GM12892 (cell line): ENCODE results near the gene ARHGEF26.

Experiments
- DNase-seq: peaks from one replicate; pipeline ENCODE4 v3.0.0; 2011; ENCODE audit not compliant: insufficient read length
- FAIRE-seq: peaks from 2 replicates; lab custom pipeline; 2011; peaks lifted over from hg19 to GRCh38; lab: Jason Lieb, UNC
- POLR2A ChIP-seq: IDR thresholded peaks from 2 replicates; pipeline ENCODE4 v1.6.1; 2011; ENCODE audit warnings: low read depth, low read length, control low read depth
- POLR2AphosphoS5 ChIP-seq: IDR thresholded peaks from 2 replicates; pipeline ENCODE4 v1.6.1; 2011; ENCODE audit warnings: low read depth, low read length, control low read depth
- TAF1 ChIP-seq: IDR thresholded peaks from 2 replicates; pipeline ENCODE4 v1.6.1; 2011; ENCODE audit warnings: low read depth, mild to moderate bottlenecking, control low read depth, low read length, borderline replicate concordance

The ARHGEF26 gene

DNA sequence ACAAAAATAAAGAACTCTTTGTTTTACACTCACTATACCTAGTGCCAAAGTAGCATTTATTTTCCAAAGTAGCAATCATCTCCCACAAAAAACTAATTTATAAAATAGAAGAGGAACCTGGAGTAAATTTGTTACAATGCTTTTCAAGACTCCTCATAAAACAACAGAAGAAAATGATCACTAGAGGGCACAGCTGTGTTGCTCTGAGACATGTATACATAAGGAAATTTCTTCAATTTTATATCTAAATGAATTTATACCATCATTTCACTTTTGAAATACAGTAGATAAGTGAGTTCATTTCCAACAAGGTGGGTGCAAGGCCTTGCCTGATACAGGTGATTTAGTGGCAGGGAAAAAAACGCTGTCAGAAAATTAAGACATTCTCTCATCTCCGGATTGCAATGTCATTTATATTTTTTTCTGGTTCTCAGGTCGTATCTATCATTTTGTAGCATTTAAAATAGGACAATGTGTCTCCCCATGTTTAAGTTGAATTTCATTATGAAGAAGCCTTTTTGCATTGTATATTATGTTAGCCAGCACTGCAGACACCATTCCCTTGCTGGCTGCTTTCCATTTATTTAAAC lies 25.3 kb upstream of the ARHGEF26 start:
- DNase-seq (no peak), FAIRE-seq (no peak)
- TF ChIP-seq POLR2AphosphoS5 (no peak), POLR2A (no peak), TAF1 (no peak)

DNA sequence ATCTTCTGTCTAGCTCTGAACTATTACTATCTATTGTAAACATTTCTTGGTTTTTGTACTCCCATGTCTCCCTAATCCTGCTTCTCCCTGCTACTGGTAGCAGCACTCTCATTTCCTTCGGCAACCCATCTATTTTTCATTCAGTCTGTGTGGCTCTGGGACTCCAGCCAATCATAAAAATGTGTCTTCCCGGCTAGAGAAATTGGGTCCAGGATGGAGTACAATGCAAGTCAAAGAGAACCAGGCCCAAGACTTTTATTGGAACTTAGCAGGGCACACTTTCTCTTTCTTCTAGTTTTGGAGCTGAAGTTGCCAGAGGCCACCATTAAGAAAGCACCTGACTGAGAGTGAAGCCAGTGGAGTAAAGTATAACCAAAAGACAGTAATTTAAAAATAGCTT lies 22.8 kb upstream of the ARHGEF26 start:
- no peak for TF ChIP-seq POLR2AphosphoS5
- TF ChIP-seq TAF1, result no peak
- no peak for TF ChIP-seq POLR2A
- DNase-seq (no peak), FAIRE-seq (no peak)

DNA sequence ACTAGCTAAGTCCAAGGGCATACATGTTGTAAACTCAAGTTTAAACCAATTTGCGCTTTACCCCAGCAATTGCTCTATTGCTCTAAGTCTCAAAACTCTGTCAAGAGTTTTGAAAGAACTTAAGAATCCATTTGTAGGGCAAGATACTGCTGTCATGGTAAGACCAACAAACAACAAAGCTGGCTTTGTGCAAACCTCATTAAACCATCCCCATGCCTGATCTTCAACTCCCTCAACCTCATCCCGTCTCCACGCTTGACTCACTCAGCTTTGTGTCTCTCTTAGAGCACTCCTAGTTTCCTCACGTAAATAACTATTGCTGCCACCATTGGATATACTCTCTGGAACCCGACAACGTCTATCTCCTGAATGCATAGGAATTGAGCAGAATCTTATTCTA lies 20.6 kb upstream of the ARHGEF26 start:
- FAIRE-seq (no peak), DNase-seq (no peak)
- TF ChIP-seq TAF1 (no peak), POLR2AphosphoS5 (no peak), POLR2A (no peak)

DNA sequence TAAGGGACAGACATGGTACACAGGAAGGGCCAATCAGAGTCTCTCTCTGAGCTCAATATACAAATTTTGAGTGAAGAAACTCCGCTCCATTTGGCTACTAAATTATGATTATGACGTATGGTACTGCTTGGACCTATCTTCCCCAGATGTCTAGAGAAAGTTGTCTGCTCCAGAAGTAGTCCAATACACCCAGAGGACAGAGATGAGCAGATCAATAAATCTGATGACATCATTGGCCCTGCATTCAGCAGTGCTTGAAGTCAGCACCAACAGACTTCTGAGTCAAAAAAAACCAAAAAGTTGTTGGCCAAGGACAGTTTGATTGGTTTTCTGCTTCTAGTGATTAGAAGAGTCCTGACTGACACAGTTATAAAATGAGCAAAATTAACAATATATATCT lies 19.9 kb upstream of the ARHGEF26 start:
- DNase-seq (no peak), FAIRE-seq (no peak)
- no peak for TF ChIP-seq POLR2A
- no peak for TF ChIP-seq POLR2AphosphoS5
- TF ChIP-seq TAF1, result no peak

DNA sequence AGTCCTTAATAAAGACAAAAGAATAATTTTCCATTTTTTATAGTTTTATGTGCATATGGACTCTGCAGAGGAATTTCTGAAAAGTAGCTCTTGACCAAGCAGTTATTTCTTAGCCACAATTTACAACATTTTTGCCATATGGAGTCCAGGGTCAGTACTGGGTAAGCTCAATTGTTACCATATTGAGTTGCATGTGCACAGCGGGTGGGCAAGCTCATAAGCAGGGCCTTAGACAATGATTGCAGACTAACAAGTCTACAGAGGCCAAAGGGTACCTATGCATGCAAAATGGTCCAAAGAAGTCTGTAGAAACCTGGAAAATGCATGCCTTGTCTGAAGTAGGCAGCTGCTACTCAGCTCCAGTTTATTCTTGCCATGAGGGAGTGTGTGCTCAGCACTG lies 19.0 kb upstream of the ARHGEF26 start:
- DNase-seq (no peak), FAIRE-seq (no peak)
- TF ChIP-seq POLR2AphosphoS5 (no peak), TAF1 (no peak)

DNA sequence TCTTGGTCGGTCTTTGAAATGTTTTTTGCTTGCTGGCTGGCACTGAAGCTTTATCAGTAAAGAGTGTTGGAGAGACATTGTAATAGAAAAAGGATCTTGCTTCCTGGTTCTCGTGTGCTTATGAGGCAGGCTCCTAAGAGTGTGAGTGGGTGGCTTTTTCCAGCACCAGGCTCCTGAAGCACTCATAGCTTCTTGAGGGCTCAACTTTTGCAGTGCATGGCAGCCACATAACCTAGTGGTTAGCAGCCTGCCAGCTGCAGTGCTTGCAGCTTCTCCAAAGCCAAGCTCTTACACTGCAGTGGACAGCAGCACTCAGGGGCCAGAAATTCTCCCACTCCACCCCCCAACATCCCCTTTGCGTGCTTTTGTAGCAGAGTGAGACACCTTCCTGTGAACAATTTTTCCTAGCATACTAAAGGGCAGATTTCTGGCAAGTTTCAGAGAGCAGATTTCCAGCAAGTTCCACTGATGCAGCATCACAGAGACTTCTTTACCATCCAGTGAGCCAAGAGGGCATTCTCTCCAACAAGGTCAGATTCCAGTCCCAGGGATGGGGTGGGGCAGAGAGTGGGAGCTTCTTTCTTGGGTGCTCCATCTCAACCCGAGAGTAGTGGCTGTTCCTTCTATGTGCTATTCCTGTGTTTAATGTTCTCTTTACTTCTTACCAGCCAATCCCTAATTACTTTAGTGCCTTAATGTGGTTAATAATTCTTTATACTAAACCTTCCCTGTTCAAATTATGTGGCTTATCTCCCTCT lies 15.8 kb upstream of the ARHGEF26 start:
- no peak for TF ChIP-seq POLR2AphosphoS5
- no peak for TF ChIP-seq POLR2A
- TF ChIP-seq TAF1, result no peak
- FAIRE-seq (no peak), DNase-seq (no peak)

DNA sequence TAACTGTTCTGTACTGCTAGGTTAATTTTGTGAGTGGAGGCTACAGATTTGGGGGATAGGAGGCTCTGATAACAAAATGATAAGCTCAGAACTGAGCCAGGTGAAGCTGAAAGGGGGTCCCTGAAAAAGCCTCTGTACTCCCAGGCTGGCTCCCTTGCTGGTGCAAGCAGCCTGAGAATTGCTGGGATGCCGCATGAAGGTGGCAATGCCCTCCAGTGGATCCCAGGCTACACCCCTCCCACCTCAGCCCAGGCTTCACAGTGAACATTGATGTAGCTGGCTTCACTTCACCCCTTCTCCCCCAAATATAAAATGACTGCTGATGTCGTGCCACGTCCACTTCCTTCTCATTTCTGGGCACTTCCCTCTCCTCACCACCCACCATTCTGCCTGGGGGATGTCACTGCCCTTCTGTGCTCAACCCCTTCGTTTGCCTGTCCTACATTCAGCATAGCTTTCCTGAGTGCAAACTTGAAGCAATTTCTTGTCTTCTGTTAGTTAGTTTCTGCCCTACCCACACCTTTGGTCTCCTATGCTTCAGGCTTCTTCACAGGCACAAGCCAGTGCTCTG lies 9.7 kb upstream of the ARHGEF26 start:
- no peak for FAIRE-seq

DNA sequence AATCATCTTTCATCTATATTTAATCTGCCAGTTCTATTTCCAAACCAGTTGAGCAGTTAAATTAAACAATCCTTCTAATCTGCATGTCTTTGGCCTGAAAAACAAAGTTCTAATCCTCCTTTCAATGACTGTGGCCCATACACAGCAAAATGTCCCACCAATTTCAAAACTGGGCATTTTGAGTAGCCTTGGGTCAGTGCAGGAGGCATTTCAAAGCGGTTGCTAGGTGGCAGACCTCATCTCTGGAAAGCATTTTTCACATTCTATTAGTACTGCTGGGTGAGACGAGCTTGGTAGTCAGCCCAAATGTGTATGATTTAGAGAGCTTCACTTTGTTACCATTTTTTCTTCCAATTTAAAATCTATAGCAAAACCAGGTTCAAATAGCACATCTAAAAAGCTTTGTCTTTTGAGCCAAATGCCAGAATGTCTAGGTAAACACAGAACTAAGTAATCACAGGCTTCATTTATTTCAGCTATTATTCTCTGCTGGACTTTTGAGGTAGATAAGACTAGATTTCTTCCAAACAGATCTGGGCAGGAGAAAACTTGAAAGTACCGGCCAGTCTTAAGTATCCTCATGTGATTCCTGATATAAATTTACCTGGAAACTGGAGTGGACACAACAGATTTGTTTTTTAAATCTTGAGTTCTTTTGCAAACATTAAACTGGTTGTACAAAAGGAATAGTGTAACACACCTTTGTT lies 8.9 kb upstream of the ARHGEF26 start:
- DNase-seq (no peak), FAIRE-seq (no peak)
- TF ChIP-seq POLR2A (no peak), POLR2AphosphoS5 (no peak), TAF1 (no peak)

More for the DNA sequence above, 9.7 kb upstream of the ARHGEF26 start:
- DNase-seq, result no peak
- TF ChIP-seq POLR2A (no peak), POLR2AphosphoS5 (no peak), TAF1 (no peak)

DNA sequence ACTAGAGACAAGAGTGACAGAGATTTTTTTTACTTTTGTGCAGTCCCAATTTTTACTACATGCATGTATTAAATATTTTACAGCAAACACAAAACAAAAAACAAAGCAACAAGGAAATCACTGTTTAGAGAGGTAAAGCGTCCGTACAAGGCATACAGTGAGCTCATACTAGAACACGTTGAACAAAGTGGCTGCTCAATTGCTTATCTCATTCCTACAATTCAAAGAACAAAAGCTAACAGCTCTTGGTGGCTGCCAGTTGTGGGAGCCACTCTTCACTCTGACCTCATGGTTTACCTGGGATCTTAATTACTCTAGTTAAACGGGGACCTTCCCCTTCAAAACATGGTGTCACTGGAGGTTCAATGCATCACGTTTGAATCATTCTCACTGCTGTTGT lies 7.6 kb upstream of the ARHGEF26 start:
- TF ChIP-seq POLR2AphosphoS5, result no peak
- no peak for TF ChIP-seq TAF1
- no peak for TF ChIP-seq POLR2A
- no peak for DNase-seq
- no peak for FAIRE-seq

DNA sequence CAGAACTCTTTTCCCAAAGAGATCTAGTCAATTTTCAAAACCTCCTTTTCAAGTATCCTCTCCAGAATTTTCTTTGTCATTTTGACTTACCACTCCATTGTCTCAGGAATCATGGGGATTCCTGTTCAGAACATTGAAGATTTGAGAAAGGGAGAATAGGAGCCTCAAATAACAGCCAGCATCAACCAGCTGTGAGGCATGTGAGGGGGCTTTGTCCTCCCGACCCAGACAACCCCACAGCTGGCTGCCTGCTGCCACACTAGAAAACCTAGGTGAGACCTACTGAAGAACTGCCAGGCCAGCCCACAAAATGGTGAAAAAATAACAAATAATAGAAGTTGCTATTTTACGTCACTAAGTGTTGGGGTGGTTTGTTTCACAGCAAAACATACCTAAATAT lies 5.9 kb upstream of the ARHGEF26 start:
- no peak for DNase-seq
- FAIRE-seq, result no peak
- TF ChIP-seq POLR2A, result no peak
- TF ChIP-seq TAF1, result no peak
- no peak for TF ChIP-seq POLR2AphosphoS5

DNA sequence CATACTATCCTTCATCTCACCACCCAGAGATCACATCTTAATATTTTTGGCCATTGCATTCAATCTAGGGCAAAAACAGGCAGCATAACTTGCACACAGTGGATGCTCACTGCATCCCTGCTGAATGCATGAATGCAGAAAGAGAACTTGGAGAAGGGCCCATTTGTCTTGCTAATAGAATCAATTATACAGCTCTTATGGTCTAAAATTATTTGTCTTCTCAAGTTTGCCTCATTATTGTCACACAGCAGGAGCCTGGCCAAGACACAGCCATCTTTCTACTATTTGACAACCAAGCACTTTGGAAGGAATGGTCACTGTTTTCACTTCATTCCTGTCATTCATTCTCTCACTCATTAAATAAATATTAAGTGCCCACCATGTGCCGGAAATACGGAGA lies 1.2 kb upstream of the ARHGEF26 start:
- no peak for FAIRE-seq

DNA sequence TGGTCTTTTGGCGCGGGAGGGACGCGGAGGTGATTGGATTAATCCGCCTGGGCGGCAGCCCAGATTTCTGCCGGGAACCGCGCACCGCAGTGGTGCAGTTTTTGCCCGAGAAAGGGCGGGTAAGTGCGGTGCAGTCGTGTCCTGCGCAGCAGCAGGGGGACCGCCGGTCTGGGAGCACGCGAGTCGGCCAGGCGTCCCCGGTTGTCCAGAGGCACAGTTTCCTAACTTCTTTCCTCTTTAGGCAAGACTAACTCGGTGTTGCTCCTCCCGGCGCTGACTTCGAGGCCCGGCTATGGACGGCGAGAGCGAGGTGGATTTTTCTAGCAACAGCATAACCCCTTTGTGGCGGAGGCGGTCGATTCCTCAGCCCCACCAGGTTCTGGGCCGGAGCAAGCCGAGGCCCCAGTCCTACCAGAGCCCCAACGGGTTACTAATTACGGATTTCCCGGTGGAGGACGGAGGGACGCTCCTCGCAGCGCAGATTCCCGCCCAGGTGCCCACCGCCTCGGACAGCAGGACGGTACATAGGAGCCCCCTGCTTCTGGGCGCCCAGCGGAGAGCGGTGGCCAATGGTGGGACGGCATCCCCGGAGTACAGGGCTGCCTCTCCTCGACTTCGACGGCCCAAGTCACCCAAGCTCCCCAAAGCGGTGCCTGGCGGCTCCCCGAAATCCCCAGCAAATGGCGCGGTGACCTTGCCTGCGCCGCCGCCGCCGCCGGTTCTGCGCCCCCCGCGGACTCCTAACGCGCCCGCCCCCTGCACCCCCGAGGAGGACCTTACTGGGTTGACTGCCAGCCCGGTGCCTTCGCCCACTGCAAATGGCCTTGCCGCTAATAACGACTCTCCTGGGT lies 736 bp downstream of the ARHGEF26 start:
- peak; percentile 30 for DNase-seq
- no peak for FAIRE-seq
- no peak for TF ChIP-seq TAF1
- no peak for TF ChIP-seq POLR2AphosphoS5
- no peak for TF ChIP-seq POLR2A

More for the DNA sequence above, 1.2 kb upstream of the ARHGEF26 start:
- DNase-seq, result no peak
- TF ChIP-seq POLR2AphosphoS5 (no peak), TAF1 (no peak), POLR2A (no peak)

DNA sequence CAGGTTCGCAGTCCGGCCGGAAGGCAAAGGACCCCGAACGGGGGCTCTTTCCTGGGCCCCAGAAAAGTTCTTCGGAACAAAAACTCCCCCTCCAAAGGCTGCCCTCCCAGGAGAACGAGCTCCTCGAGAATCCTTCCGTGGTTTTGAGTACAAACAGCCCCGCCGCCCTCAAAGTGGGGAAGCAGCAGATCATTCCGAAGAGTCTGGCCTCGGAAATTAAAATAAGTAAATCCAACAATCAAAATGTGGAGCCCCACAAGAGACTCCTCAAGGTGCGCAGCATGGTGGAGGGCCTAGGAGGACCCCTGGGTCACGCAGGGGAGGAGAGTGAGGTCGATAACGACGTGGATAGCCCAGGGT lies 1.3 kb downstream of the ARHGEF26 start:
- DNase-seq, result no peak
- no peak for FAIRE-seq
- no peak for TF ChIP-seq POLR2AphosphoS5
- TF ChIP-seq TAF1, result no peak
- no peak for TF ChIP-seq POLR2A
